Upper lobe of left lung (tissue), 6 donors: Measurements from ENCODE around the gene GNMT. TPM values are rescaled to one million over a fixed set of nuclear protein-coding genes. Genes with fewer than 3 reads are reported as not detected.

ENCODE experiments used
- ATAC-seq, 2 donors: fragments of 200-7000 bp; cut with Tn5 transposase; one replicate each; pipeline ENCODE4 v1.9.1; 2022; ENCODE audit warnings: mild to moderate bottlenecking in 2 of 2, moderate library complexity in 2 of 2; ENCODE audit not compliant: low FRiP score in 2 of 2
- DNase-seq, 2 donors: peaks; one replicate each; pipeline ENCODE4 v3.0.0-alpha.2; 2019 to 2020
- H3K27ac ChIP-seq, 4 donors: fragments of 200-600 bp; sonication (generic); one replicate each; pipeline ENCODE4 v1.5.1; 2016 to 2019
- H3K27me3 ChIP-seq, 4 donors: fragments of 200-600 bp; sonication (generic); one replicate each; pipeline ENCODE4 v1.5.1; 2017 to 2019
- H3K36me3 ChIP-seq, 4 donors: fragments of 200-600 bp; sonication (generic); one replicate each; pipeline ENCODE4 v1.5.1; 2016 to 2019
- H3K4me1 ChIP-seq, 4 donors: fragments of 200-600 bp; sonication (generic); one replicate each; pipeline ENCODE4 v1.5.1; 2018 to 2019
- H3K4me3 ChIP-seq, 4 donors: fragments of 200-600 bp; sonication (generic); one replicate each; pipeline ENCODE4 v1.5.1; 2017 to 2019; ENCODE audit warnings: mild to moderate bottlenecking in 2 of 4, moderate library complexity in 1 of 4
- H3K9me3 ChIP-seq, 4 donors: fragments of 200-600 bp; sonication (generic); one replicate each; pipeline ENCODE4 v1.5.1; 2018 to 2019
- EP300 ChIP-seq, 4 donors: sonication (generic); formaldehyde crosslinking; IDR thresholded peaks; one replicate each; pipeline ENCODE4 v1.5.1; 2017; ENCODE audit warnings: antibody characterized with exemption in 4 of 4, control low read depth in 2 of 4
- POLR2A ChIP-seq, 4 donors: fragments of 450-650 bp; IDR thresholded peaks; one replicate each; pipeline ENCODE4 v1.5.1; 2016 to 2017; ENCODE audit warnings: antibody characterized with exemption in 4 of 4, mild to moderate bottlenecking in 2 of 4
- POLR2AphosphoS5 ChIP-seq, 2 donors: sonication (generic); formaldehyde crosslinking; IDR thresholded peaks; one replicate each; pipeline ENCODE4 v1.5.1; 2017; ENCODE audit warnings: antibody characterized with exemption in 2 of 2
- WGBS, 2 donors: methylation state at CpG; one replicate each; pipeline ENCODE4 v1.1.5; 2017 to 2018; 5-methylcytosine and 5-hydroxymethylcytosine counted together
- total RNA-seq, 6 donors: library from RNA; depleted of rRNA in 4 of 6; stranded (reverse); fragments of >200 nt in 4 of 6; gene quantifications; one replicate each; pipeline versions ENCODE4 v1.1.0 to v1.2.1, GENCODE V29; 2016 to 2021
- TF ChIP-seq, protein P1 (sequence below), 6 experiments: fragments of 450-650 bp in 4 of 6; fragments of 200-600 bp in 2 of 6; sonication (generic) in 2 of 6; IDR thresholded peaks; one replicate each; pipeline ENCODE4 v1.5.1; 2016 to 2019; ENCODE audit warnings: antibody characterized with exemption in 6 of 6
- donor health status: DM: no; HTN: no; CAD: no; lungs with moderate emphysema.
- donor health status: DM: no; HTN: yes; CAD: no; lungs with severe emphysema.

GNMT gene
- total RNA-seq: 10 to 100 TPM in 1 of 6 donors, 1 to 10 TPM in 4, not detected in 1; 1.9 to 10.5 (median 8.5) TPM

- DNase-seq (peak; percentile 90 to 95), ATAC-seq (peak; percentile 82 to 93)
- H3K27me3 ChIP-seq: peaks cover 0 to 8% (median 0%) of the 10 kb centered on the region in 4 donors
- peak within 1 kb of the TSS in 2 of 4 donors; percentile 71 to 74 for H3K27ac ChIP-seq
- TF ChIP-seq, protein P1, sequence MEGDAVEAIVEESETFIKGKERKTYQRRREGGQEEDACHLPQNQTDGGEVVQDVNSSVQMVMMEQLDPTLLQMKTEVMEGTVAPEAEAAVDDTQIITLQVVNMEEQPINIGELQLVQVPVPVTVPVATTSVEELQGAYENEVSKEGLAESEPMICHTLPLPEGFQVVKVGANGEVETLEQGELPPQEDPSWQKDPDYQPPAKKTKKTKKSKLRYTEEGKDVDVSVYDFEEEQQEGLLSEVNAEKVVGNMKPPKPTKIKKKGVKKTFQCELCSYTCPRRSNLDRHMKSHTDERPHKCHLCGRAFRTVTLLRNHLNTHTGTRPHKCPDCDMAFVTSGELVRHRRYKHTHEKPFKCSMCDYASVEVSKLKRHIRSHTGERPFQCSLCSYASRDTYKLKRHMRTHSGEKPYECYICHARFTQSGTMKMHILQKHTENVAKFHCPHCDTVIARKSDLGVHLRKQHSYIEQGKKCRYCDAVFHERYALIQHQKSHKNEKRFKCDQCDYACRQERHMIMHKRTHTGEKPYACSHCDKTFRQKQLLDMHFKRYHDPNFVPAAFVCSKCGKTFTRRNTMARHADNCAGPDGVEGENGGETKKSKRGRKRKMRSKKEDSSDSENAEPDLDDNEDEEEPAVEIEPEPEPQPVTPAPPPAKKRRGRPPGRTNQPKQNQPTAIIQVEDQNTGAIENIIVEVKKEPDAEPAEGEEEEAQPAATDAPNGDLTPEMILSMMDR (IDR thresholded peaks at IDR 0.05): no peak
- TF ChIP-seq POLR2A (IDR thresholded peaks at IDR 0.05) (peak in 3 of 4 donors; percentile 36 to 69 (median 40)), POLR2AphosphoS5 (IDR thresholded peaks at IDR 0.05) (peak in 1 of 2 donors; percentile 76), EP300 (IDR thresholded peaks at IDR 0.05) (peak in 1 of 4 donors; percentile 30)
- H3K9me3 ChIP-seq: no peaks in the 10 kb centered on the region
- H3K36me3 ChIP-seq: peaks cover 5 to 28% (median 15%) of the 10 kb centered on the region in 4 donors
- peak within 1 kb of the TSS; percentile 34 to 61 (median 50) for H3K4me3 ChIP-seq
- WGBS, 2 donors: 7 to 15% methylated on average over 13 to 46 of the region's 62 CpGs
- H3K4me1 ChIP-seq: peaks cover 7 to 19% (median 13%) of the 10 kb centered on the region in 4 donors
Measured at GRCh38 chr6:42960243-42961019, at the start of gene GNMT. Gene GNMT, plus strand, starts transcription at chr6:42960754. Its CDS starts 14 bp downstream, at chr6:42960768.

DNA sequence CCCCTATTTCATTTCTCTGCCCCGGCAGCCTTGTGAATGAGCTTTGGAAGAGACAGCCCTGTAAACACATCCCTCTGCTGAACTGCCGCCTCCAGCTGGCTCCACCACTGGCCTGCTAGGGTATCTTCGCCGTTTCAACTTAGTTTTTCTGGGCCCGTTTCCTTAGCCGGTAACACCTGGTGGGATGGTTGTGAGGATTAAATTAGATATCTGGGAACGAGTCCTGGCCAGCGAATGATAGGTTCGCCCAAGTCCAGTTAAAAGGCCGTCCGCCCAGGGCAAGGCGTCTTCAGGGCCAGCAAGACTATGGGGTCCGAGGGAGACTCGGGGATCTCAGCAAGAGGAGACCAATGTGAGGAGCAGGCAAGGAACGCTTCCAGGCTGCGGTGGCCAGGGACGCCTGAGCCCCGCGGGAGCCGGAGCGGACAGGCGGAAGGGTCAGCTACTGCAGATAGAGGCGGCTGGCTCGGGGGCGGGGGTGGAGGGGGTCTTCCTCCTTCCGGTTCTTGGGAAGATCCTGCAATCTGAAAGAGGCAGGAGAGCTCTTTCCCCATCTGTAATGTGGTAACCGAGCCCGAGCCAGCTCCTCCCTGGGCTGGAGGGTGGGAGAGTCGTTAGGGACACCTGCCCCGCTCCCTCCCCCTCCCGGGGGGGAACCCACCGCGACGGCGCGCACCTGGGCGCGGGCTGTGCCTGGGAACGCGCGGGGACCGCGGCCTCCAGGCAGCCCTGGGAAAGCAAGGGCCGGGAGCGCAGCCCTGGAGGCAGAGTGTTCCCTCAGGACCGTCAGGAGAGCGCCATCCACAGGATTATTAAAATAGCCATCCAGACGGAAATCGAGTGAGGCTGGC lies 49.2 kb upstream of the GNMT start:
- peak in 1 of 2 donors; percentile 66 for DNase-seq
- TF ChIP-seq EP300 (IDR thresholded peaks at IDR 0.05): no peak
- TF ChIP-seq, protein P1 (IDR thresholded peaks at IDR 0.05): no peak
- no peak for ATAC-seq
- Histone ChIP-seq H3K4me3 (peak overlapping the region in 3 of 4 donors; percentile 22 to 35 (median 27)), H3K27me3 (peaks cover 0 to 4% (median 0%) of the 10 kb centered on the region in 4 donors), H3K36me3 (no peaks in the 10 kb centered on the region), H3K4me1 (peaks cover 3 to 8% (median 6%) of the 10 kb centered on the region in 4 donors), H3K9me3 (no peaks in the 10 kb centered on the region), H3K27ac (no peak overlapping the region)
- WGBS, 2 donors: 17 to 27% methylated on average over 34 to 35 of the region's 49 CpGs

DNA sequence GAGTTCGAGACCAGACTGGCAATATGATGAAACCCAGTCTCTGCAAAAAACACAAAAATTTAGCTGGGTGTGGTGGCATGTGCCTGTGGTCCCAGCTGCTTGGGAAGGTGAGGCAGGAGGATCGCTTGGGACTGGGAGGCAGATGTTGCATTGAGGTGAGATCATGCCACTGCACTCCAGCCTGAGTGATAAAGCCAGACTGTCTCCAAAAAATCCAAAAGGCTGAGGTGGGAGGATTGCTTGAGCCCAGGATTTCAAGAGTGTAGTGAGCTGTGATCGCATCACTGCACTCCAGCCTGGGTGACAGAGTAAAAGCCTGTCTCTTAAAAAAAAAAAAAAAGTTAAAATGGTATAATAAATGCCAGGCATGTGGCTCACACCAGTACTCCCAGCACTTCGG lies 46.0 kb upstream of the GNMT start:
- Histone ChIP-seq H3K27ac (no peak overlapping the region), H3K27me3 (peaks cover 0 to 4% (median 0%) of the 10 kb centered on the region in 4 donors), H3K9me3 (no peaks in the 10 kb centered on the region), H3K36me3 (no peaks in the 10 kb centered on the region), H3K4me3 (no peak overlapping the region), H3K4me1 (peaks cover 3 to 8% (median 6%) of the 10 kb centered on the region in 4 donors)
- DNase-seq (no peak), ATAC-seq (no peak)
- 81 to 86% methylated on average over 4 of the region's 4 CpGs for WGBS, 2 donors
- TF ChIP-seq POLR2AphosphoS5 (IDR thresholded peaks at IDR 0.05) (no peak), EP300 (IDR thresholded peaks at IDR 0.05) (no peak), POLR2A (IDR thresholded peaks at IDR 0.05) (no peak)
- TF ChIP-seq, protein P1 (IDR thresholded peaks at IDR 0.05): no peak

GRCh38 chr6:42915732-42916131 lies 44.8 kb upstream of the GNMT start, which contains the start of gene PTCRA:
Gene PTCRA, plus strand, starts transcription at chr6:42916053. Its CDS starts 17 bp downstream, at chr6:42916070.
- WGBS, 2 donors: 72 to 77% methylated on average over 3 to 8 of the region's 10 CpGs
- DNase-seq (peak in 1 of 2 donors; percentile 49), ATAC-seq (peak in 1 of 2 donors; percentile 15)
- TF ChIP-seq EP300 (IDR thresholded peaks at IDR 0.05) (no peak), POLR2A (IDR thresholded peaks at IDR 0.05) (no peak), POLR2AphosphoS5 (IDR thresholded peaks at IDR 0.05) (no peak)
- TF ChIP-seq, protein P1 (IDR thresholded peaks at IDR 0.05): no peak
- no peak within 1 kb of the TSS for H3K4me3 ChIP-seq
- no peaks in the 10 kb centered on the region for H3K9me3 ChIP-seq
- peaks cover 3 to 8% (median 6%) of the 10 kb centered on the region in 4 donors for H3K4me1 ChIP-seq
- H3K27me3 ChIP-seq: peaks cover 0 to 4% (median 0%) of the 10 kb centered on the region in 4 donors
- no peak within 1 kb of the TSS for H3K27ac ChIP-seq
- H3K36me3 ChIP-seq: no peaks in the 10 kb centered on the region
